ENCODE data around the gene HOXA4. TPM values are rescaled to one million over a fixed set of nuclear protein-coding genes. Genes with fewer than 3 reads are reported as not detected.

HOXA4 gene
- total RNA-seq, 4 donors from 2014 or later: 1.3 to 2.9 (median 2.0) TPM

DNA sequence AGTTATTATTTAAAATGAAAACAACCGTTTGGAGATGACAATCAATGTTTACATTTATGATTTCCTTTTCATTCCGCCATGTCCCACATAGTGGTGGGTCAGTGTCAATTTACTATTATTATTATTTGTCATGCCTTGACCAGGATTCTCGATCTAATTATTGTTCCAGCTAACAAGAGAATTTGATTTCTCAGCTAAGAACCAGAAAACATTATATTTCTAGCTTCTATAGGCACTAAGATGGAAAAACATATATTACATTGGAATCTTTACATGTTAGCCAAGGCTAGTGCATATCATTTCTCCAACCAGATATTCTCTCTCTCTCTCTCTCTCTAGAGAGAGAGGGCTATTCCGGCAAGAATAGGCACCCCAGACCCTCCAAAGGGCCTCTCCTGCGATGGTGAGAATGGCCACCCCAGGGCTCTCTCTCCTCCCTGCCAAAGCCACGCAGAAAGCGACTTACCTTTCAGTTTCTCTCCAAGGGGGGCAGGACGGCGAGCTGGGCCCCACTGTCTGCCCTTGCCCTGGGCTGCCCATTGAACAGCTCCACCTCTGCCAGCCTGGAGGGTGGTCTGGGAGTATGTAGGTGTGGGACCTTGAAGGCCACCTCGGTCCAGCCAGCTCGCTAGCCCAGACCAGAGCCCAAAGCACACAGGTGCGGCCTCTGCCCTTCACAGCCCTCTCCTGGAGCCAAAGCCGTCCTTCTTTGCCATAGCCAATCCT lies 19.4 kb upstream of the HOXA4 start:
- 26 to 28% methylated on average over 13 of the region's 13 CpGs for WGBS, 2 donors
- DNase-seq (ENCODE audit: low spot score in 2 of 2): peak; percentile 20 to 86
- H3K4me3 ChIP-seq (ENCODE audit: low read depth, poor library complexity, severe bottlenecking): peak overlapping the region; percentile 33
- intact Hi-C loops (cut with DNase I; ENCODE audit: low total_unique reads): loop anchor here (5.0 kb wide), 1 partner anchor 288 kb away; the partner anchor contains the start of gene SKAP2
- TF ChIP-seq, protein P1, sequence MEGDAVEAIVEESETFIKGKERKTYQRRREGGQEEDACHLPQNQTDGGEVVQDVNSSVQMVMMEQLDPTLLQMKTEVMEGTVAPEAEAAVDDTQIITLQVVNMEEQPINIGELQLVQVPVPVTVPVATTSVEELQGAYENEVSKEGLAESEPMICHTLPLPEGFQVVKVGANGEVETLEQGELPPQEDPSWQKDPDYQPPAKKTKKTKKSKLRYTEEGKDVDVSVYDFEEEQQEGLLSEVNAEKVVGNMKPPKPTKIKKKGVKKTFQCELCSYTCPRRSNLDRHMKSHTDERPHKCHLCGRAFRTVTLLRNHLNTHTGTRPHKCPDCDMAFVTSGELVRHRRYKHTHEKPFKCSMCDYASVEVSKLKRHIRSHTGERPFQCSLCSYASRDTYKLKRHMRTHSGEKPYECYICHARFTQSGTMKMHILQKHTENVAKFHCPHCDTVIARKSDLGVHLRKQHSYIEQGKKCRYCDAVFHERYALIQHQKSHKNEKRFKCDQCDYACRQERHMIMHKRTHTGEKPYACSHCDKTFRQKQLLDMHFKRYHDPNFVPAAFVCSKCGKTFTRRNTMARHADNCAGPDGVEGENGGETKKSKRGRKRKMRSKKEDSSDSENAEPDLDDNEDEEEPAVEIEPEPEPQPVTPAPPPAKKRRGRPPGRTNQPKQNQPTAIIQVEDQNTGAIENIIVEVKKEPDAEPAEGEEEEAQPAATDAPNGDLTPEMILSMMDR (IDR thresholded peaks at IDR 0.05): no peak
- TF ChIP-seq POLR2A (IDR thresholded peaks at IDR 0.05): no peak

DNA sequence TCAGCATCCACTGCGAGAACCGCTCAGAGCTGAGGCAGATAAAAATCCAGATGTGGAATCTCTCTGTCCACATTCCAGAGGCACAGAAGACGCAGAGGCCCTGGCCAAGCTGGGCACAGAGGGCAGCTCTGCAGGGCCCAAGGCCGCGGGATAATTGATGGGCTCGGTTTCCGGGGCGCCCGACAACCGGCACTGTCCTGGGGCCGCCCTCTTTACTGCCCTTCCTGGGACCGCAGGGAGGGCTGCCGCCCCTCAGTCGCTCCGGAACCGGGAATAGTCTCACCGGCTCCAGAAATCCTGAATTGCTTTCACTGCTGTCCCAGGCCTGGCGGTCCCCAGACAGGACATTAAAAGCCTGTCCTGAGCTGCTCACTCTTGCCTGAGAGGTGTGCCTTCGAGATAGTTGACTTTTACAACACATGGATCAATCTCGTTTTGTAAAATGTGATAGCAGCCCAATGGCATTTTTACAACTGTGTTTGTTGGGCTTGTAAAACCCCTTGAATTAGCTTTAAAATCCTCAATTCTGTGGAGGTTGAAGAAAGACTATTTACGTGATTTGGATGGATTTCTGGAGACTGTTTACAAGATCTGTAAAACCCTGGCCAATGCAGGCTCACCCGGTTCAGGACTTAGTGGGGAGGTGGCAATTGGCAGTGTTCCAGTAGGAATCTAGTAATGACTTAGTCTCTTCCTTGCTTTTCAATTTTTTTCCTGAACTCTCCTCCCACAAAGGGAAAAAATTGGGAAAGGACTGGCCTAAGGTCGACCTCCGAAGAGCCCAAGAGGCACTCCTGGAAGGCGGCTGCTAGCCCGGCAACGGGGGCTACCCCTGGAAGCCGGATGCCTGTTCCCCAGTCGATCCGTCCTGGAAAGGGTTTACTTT lies 18.4 kb upstream of the HOXA4 start:
- 28 to 43% methylated on average over 25 to 30 of the region's 30 CpGs for WGBS, 2 donors
- TF ChIP-seq, protein P1 (IDR thresholded peaks at IDR 0.05): no peak
- no peak for TF ChIP-seq POLR2A (IDR thresholded peaks at IDR 0.05)
- intact Hi-C loops (cut with DNase I; ENCODE audit: low total_unique reads): no loop called here
- H3K4me3 ChIP-seq (ENCODE audit: low read depth, poor library complexity, severe bottlenecking): peak overlapping the region; percentile 13
- peak in 1 of 2 donors; percentile 83 for DNase-seq (ENCODE audit: low spot score in 2 of 2)

DNA sequence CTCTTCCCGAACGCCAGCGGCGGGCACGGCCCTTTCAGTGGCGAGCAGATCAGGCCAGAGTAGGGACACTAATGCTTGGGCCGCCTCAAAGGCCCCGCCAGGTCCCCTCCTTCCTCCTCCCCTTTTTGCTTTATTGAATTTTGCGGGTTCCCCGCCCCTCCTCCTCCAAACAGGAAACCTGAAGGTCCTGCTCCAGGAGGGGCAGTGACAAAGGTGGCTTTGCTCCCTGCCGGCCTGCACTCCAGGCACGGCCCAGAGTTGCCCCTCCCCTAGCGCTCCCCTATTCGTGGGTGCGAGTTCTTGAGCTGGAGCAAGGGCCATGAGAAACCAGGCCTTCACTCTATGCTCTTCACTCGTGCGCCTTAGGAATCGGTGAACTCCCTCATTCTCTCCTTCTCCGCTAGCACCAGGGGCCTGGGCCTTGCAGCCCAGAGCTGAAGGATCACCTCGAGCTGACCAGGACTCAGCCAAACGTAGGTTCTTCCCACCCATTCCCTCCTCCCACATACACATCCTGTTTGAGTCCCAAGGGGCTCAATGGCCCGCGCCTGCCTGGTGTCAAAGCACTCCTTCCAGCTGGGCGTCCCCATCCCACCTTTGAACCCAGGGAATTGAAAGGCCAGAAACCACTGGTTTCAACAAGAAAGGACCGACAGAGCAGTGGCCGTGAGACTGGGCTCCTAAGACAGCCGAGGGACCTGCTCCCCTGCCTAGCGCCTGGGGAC lies 17.6 kb upstream of the HOXA4 start:
- WGBS, 2 donors: 15 to 19% methylated on average over 21 to 28 of the region's 28 CpGs
- peak overlapping the region; percentile 13 for H3K4me3 ChIP-seq (ENCODE audit: low read depth, poor library complexity, severe bottlenecking)
- TF ChIP-seq, protein P1 (IDR thresholded peaks at IDR 0.05): no peak
- no peak for TF ChIP-seq POLR2A (IDR thresholded peaks at IDR 0.05)
- intact Hi-C loops (cut with DNase I; ENCODE audit: low total_unique reads): no loop called here
- peak; percentile 33 to 85 for DNase-seq (ENCODE audit: low spot score in 2 of 2)

DNA sequence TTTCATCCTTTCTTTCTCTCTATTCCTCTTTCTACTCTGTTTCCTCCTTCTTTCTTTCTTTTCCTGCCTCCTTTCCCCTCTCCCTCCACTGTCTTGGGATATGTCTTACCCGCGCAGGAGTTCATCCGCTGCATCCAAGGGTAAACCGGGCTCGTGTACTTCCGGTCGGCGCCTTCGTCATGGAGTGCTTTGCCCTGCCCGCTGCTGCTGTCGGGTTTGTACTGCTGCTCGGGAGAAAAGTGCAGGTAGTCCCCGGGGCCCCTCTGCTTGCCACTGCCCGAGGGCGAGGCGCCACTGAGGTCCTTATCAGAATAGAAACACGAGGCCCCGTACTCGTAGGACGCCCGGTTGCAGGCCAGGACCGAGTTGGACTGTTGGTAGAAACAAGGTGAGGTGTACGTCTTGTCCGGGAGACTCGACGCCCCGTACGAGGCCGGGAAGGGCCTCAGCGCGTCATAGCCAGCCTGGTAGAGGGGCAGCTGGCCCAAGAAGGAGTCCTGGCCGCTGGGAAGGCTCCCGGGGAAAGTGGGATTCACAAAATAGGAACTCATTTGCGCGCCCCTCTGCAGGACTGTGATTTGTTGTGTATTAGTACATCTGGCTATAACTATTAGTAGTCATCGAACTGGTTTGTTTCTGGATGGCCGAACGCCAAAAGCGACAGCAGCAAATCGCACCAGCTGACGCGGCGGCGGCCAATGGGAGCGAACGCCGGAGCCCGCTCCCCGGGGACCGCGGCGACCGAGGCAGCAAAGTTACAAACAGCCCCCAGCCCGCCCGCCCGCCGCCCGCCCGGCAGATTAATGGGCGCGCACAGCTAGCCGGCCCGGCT lies 16.9 kb upstream of the HOXA4 start, which contains the start of gene HOXA6:
HOXA6 (minus strand) TSS at position 576 of the 832 bp plus-strand sequence; CDS start at position 551, 25 bp downstream.
- TF ChIP-seq POLR2A (IDR thresholded peaks at IDR 0.05): no peak
- TF ChIP-seq, protein P1 (IDR thresholded peaks at IDR 0.05): no peak
- peak within 1 kb of the TSS; percentile 13 for H3K4me3 ChIP-seq (ENCODE audit: low read depth, poor library complexity, severe bottlenecking)
- intact Hi-C loops (cut with DNase I; ENCODE audit: low total_unique reads): no loop called here
- WGBS, 2 donors: 24 to 25% methylated on average over 42 to 44 of the region's 63 CpGs
- DNase-seq (ENCODE audit: low spot score in 2 of 2): peak; percentile 74 to 92
